Measurements from ENCODE around the gene VPS26A. TPM values are rescaled to one million over a fixed set of nuclear protein-coding genes. Genes with fewer than 3 reads are reported as not detected.

VPS26A gene
- 26.9 and 44.4 TPM in 2 replicates for polyA plus RNA-seq (2011; rRNA removed)
- polyA minus RNA-seq (2011; rRNA and poly(A)+ RNA removed): 5.1 and 11.8 TPM in 2 replicates

DNA sequence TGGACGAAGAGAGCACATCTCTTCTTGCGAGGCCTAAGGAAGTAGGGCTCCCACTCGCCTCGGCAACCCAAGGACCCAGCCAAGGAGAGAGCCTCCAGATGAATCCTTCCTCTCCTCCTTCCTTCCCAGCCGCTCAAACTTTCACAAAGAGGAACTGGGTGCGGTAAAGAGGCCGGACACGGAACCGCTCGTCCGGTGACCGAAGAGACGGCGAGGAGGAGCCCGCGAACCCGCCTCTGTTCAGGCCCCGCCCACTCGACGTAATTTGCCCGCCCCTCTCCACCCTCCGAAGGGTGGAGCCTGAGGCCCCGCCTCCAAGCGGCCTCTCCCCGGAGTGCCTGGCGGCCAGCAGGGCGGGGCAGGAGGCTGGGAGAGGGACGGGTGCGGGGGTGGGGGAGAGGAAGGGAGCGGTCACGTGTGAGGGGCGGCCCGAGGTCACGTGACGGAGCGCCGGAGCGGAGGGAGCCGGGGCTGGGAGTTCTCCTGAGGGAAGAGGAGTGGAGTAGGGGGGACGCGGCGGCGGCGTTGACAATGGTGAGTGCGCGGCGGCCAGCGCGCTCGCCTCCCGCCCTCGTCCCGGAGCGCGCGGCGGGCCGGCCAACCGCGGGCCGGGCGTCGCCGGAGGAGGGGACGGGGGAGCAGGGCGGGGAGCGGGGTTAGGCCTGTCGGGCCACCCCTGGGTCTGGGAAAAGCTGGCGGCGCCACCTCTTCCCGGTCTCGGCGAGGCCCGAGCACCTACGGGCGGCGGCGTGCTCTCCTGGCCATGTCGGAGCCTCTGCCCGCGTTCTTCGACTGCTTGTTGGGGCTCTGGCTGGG is at the start of gene VPS26A:
Gene VPS26A, plus strand, starts transcription at position 432 of the 816 bp plus-strand sequence. Its CDS starts 100 bp downstream, at position 532.
- ChIA-PET POLR2A (interaction anchor here (0.6 to 1.1 kb wide), 2 partner anchors 94 to 322 kb away, joined by 3 read pairs; no protein-coding TSS in a partner anchor), CTCF (interaction anchor here (0.8 to 1.3 kb wide), 3 partner anchors 30 to 119 kb away, joined by 3 to 7 read pairs (median 4); no protein-coding TSS in a partner anchor)
- no peak; the same call in 1 of the 2 replicates for TF ChIP-seq CTCF (IDR thresholded peaks at IDR 0.05; ENCODE audit: low read depth, low read length)
- peak; percentile 95 for DNase-seq (ENCODE audit: low read depth, low spot score)
- Histone ChIP-seq H3K27me3 (ENCODE audit: control insufficient read depth, insufficient read depth, low read length) (no peaks in the 10 kb centered on the region), H3K9me3 (ENCODE audit: control insufficient read depth, insufficient read depth, low read length) (no peaks in the 10 kb centered on the region; the same call in 1 of the 2 replicates), H3K4me3 (ENCODE audit: low read depth, low read length) (peak within 1 kb of the TSS; percentile 82), H3K27ac (ENCODE audit: low read depth, low read length) (peak within 1 kb of the TSS; percentile 99)

DNA sequence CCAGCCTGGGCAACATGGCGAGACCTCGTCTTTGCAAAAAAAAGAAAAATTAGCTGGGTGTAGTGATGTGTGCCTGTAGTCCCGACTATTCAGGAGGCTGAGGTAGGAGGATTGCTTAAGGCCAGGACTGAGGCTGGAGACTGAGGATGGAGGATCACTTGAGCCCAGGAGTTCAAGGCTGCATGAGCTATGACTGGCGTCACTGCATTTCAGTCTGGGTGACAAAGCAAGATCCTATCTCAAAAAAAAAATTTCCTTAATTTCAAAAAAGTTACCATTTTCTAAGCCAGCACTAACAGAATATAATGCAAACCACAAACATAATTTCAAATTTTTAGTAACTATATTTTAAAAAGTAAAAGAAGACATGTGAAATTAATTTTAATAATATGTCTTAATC is 49.4 kb upstream of the VPS26A start:
- Histone ChIP-seq H3K27me3 (ENCODE audit: control insufficient read depth, insufficient read depth, low read length) (no peaks in the 10 kb centered on the region), H3K9me3 (ENCODE audit: control insufficient read depth, insufficient read depth, low read length) (no peaks in the 10 kb centered on the region), H3K4me3 (ENCODE audit: low read depth, low read length) (no peak overlapping the region), H3K27ac (ENCODE audit: low read depth, low read length) (no peak overlapping the region)
- POLR2A ChIA-PET: no interaction called here
- TF ChIP-seq CTCF (IDR thresholded peaks at IDR 0.05; ENCODE audit: low read depth, low read length): no peak
- DNase-seq (ENCODE audit: low read depth, low spot score): no peak
- CTCF ChIA-PET: interaction anchor here (1.0 kb wide), 1 partner anchor 18 kb away, joined by 3 read pairs; no protein-coding TSS in a partner anchor

DNA sequence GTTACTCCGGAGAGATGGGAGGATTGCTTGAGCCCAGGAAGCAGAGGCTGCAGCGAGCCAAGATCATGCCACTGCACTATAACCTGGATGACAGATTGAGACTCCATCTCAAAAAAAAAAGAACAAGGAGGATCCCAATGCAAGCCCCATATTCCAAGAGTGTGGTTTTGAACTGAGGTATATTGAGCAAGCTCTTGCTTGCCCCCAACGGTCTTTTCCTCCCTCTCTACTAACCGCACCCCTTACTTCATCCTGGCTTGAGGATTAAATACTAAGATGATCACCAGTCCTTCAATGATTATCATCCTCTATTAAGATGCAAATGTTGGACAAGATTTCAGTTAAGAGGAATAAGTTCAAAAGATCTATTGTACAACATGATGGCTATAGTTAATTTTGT is 48.5 kb upstream of the VPS26A start:
- Histone ChIP-seq H3K9me3 (ENCODE audit: control insufficient read depth, insufficient read depth, low read length) (no peaks in the 10 kb centered on the region), H3K27me3 (ENCODE audit: control insufficient read depth, insufficient read depth, low read length) (no peaks in the 10 kb centered on the region), H3K27ac (ENCODE audit: low read depth, low read length) (no peak overlapping the region), H3K4me3 (ENCODE audit: low read depth, low read length) (no peak overlapping the region)
- CTCF ChIA-PET: interaction anchor here (1.0 kb wide), 1 partner anchor 17 kb away, joined by 3 read pairs; no protein-coding TSS in a partner anchor
- no peak for TF ChIP-seq CTCF (IDR thresholded peaks at IDR 0.05; ENCODE audit: low read depth, low read length)
- POLR2A ChIA-PET: no interaction called here
- DNase-seq (ENCODE audit: low read depth, low spot score): no peak

- no peak for DNase-seq (ENCODE audit: low read depth, low spot score)
- ChIA-PET POLR2A (no interaction called here), CTCF (interaction anchor here (1.4 kb wide), 1 partner anchor 16 kb away, joined by 3 read pairs; no protein-coding TSS in a partner anchor)
- H3K27ac ChIP-seq (ENCODE audit: low read depth, low read length): no peak overlapping the region
- no peak overlapping the region for H3K4me3 ChIP-seq (ENCODE audit: low read depth, low read length)
- H3K9me3 ChIP-seq (ENCODE audit: control insufficient read depth, insufficient read depth, low read length): no peaks in the 10 kb centered on the region
- H3K27me3 ChIP-seq (ENCODE audit: control insufficient read depth, insufficient read depth, low read length): no peaks in the 10 kb centered on the region
- no peak for TF ChIP-seq CTCF (IDR thresholded peaks at IDR 0.05; ENCODE audit: low read depth, low read length)
Measured at GRCh38 chr10:69078311-69078710, 45.7 kb upstream of the VPS26A start.

GRCh38 chr10:69080226-69080625 is 43.8 kb upstream of the VPS26A start:
- TF ChIP-seq CTCF (IDR thresholded peaks at IDR 0.05; ENCODE audit: low read depth, low read length): no peak
- CTCF ChIA-PET: no interaction called here
- H3K9me3 ChIP-seq (ENCODE audit: control insufficient read depth, insufficient read depth, low read length): no peaks in the 10 kb centered on the region
- H3K27ac ChIP-seq (ENCODE audit: low read depth, low read length): no peak overlapping the region
- H3K27me3 ChIP-seq (ENCODE audit: control insufficient read depth, insufficient read depth, low read length): no peaks in the 10 kb centered on the region
- POLR2A ChIA-PET: interaction anchor here (0.6 kb wide), 1 partner anchor 69 kb away, joined by 3 read pairs; no protein-coding TSS in a partner anchor
- no peak overlapping the region for H3K4me3 ChIP-seq (ENCODE audit: low read depth, low read length)
- DNase-seq (ENCODE audit: low read depth, low spot score): no peak
